ENCODE measurements around the gene MTFR1L. TPM values are rescaled to one million over a fixed set of nuclear protein-coding genes. Genes with fewer than 3 reads are reported as not detected.

The MTFR1L gene
- total RNA-seq, 1 donor, result 46.6 TPM

GRCh38 chr1:25813734-25814471 is 5.9 kb upstream of the MTFR1L start:
- no peak for DNase-seq (ENCODE audit: low read depth)
- TF ChIP-seq, protein P1, sequence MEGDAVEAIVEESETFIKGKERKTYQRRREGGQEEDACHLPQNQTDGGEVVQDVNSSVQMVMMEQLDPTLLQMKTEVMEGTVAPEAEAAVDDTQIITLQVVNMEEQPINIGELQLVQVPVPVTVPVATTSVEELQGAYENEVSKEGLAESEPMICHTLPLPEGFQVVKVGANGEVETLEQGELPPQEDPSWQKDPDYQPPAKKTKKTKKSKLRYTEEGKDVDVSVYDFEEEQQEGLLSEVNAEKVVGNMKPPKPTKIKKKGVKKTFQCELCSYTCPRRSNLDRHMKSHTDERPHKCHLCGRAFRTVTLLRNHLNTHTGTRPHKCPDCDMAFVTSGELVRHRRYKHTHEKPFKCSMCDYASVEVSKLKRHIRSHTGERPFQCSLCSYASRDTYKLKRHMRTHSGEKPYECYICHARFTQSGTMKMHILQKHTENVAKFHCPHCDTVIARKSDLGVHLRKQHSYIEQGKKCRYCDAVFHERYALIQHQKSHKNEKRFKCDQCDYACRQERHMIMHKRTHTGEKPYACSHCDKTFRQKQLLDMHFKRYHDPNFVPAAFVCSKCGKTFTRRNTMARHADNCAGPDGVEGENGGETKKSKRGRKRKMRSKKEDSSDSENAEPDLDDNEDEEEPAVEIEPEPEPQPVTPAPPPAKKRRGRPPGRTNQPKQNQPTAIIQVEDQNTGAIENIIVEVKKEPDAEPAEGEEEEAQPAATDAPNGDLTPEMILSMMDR (IDR thresholded peaks at IDR 0.05; ENCODE audit: insufficient read depth, low read depth, low read length), result no peak
- no peak overlapping the region for H3K4me3 ChIP-seq (ENCODE audit: low read depth, low read length)

GRCh38 chr1:25814549-25815087 is 5.1 kb upstream of the MTFR1L start:
- no peak overlapping the region for H3K4me3 ChIP-seq (ENCODE audit: low read depth, low read length)
- TF ChIP-seq, protein P1 (IDR thresholded peaks at IDR 0.05; ENCODE audit: insufficient read depth, low read depth, low read length), result no peak
- DNase-seq (ENCODE audit: low read depth), result no peak

- TF ChIP-seq, protein P1 (IDR thresholded peaks at IDR 0.05; ENCODE audit: insufficient read depth, low read depth, low read length), result no peak
- DNase-seq (ENCODE audit: low read depth), result no peak
- H3K4me3 ChIP-seq (ENCODE audit: low read depth, low read length), result no peak overlapping the region
These were observed 4.3 kb upstream of the MTFR1L start for GRCh38 chr1:25815208-25816111.

DNA sequence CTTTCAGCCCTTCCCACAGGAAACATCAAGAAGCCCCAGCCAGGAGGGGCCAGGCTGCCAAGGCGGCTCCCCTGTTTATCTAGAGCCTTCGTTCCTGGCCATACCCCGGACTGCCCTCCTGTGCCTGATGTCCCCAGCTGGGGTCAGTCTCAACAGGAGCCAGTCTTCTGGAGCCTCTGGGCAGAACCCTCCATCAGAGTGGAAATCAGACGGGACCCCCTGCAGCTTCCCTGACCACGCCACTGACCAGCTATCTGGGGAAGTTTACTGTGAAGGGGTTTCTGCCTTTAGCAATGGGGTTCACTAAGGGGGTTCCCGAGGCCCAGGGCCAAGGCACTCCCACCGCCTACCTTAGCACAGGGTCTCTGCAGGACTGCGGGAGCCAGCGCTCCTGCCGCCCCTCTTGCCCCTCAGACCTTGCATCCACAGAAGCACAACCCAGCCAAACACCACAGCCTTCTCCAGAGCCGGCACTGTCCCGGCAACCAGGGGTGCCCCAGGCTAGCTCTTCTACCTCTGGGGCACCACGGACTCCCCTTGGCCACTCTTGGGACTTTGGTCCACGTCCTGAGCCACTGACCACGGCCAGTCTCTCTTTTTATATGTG is 3.5 kb upstream of the MTFR1L start:
- DNase-seq (ENCODE audit: low read depth), result no peak
- TF ChIP-seq, protein P1 (IDR thresholded peaks at IDR 0.05; ENCODE audit: insufficient read depth, low read depth, low read length), result no peak
- H3K4me3 ChIP-seq (ENCODE audit: low read depth, low read length), result no peak overlapping the region

DNA sequence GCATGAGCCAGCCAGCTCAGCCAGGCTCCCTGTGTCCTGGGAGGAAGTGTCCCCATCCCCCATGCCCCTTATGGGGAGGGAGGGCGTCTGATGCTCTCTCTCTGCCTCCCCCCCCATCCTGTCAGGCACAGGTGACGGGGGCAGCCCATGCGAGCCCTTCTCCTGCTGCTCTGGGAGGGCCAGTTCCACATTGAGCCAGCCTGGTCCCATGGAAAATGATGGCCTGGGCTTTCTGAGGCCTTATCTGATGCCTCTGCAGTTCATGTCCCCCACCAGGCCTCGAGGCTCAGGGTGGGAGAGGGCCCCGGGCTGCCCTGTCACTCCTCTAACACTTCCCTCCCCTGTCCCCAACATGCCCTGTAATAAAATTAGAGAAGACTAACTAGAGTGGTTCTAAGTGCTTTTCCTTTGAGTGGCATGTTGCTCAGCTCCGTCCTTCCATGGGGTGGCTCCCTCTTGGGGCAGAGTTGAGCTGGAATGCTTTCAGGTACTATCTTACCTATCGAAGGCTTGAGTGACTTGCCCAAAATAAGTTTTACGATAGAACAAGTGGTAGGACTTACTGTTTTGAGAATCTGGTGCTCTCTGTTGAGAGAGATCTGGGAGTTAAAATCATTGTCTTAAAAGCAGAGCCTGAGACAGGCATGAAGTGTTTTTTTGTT is 1.8 kb upstream of the MTFR1L start:
- DNase-seq (ENCODE audit: low read depth), result no peak

More for the DNA sequence above, 1.8 kb upstream of the MTFR1L start:
- TF ChIP-seq, protein P1 (IDR thresholded peaks at IDR 0.05; ENCODE audit: insufficient read depth, low read depth, low read length), result peak; percentile 2
- H3K4me3 ChIP-seq (ENCODE audit: low read depth, low read length), result no peak overlapping the region

Data from fibroblast of villous mesenchyme (primary cell).